HG03108 (cell line): ENCODE data around the gene ROBO2.

Experiments used
- ATAC-seq: cut with Tn5 transposase; IDR thresholded peaks from one replicate; pipeline ENCODE4 v1.9.1; 2021; ENCODE audit warnings: moderate library complexity; ENCODE audit not compliant: unreplicated experiment

The ROBO2 gene

DNA sequence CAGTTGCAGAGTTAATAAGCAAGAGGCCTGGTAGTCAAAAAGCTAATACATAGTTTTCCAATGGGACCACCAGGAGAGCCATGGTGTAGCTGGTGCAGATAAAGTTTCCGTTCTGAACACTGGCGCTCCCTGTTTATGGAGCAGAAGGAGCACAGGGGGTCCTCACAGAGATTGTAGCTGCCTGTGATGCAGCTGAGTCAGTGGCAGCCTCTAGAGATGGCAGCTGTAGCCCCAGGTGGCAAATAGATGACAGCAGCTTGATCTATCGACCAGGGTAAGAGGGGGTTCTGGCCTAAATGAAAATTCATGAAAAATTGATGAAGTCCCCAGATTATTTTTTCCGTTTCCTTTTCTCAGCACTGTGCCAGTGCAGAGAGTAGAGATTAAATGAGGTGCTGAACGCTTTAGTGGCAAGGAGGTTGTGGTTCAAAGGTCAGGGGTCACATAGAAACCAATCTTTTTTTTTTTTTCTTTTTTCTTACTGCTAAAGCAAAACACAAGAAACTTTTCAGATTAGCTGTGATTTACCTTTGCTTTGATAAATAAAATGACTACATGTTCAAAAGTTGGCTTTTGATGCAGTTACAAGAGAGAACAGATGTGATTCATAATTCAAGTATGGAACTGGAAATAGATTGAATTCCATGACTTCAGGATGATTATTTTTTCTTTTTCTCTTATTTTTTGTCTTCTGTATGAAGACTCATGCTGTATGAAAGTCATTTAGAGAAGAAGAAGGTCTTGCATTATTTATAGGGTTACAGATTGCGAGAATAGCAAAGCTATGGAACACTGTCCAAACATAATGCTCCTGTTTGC lies 63.3 kb downstream of the ROBO2 start:
- no peak for ATAC-seq

DNA sequence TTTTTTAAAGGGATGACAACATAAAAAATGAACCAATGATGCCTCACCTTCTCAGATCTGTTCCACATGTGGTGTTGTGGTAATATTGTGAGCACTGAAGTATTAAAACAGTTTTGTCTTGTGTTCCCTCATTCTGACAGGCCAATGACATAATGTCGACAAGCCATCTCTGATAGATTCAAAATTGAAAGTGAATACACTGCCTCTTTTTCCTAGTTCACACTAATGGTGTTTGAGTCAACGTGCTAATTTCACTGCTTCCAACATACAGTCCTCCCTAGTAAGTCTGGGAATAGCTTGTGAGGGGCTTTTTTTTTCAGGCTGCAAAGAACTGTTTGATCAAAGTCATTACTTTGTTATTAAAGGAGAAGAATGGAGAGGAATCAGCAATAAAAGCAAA lies 82.8 kb downstream of the ROBO2 start:
- ATAC-seq = no peak

DNA sequence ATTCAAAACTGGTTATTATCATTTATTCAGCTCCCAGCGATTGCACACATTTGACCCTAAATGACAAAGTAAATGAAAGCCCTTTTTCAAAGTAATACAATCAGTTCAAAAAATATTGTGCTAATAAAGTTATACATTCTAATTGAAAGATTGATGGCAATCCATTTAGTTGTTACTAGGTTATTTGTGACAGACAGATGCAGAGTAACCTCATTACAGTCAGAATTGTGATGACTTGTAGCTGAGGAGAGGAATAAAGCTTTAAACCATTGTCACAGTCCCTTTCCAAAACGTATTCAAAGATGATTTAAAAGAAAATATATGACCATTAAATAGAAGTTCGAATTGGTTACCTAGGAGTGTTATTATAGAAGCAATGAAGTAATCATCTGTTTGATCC lies 86.1 kb downstream of the ROBO2 start:
- ATAC-seq = no peak

DNA sequence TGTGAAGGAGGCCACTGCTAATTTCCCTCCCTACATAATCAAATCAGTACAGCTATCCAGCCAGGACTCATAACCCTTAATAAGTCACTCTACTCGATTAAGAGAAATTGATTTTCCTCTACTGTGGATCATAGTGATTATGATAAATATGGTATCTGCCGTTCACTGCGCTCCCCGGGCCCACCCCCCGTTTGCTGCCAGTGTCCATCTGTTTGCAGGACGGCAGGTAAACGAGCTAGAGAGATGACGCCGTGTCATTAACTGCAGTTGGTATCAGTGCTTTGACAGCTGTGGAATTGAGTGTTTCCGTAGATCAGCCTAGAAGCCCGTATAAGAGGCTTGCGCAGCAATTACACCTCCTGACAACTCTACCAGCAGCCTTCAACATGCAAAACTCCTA lies 94.9 kb downstream of the ROBO2 start:
- no peak for ATAC-seq

DNA sequence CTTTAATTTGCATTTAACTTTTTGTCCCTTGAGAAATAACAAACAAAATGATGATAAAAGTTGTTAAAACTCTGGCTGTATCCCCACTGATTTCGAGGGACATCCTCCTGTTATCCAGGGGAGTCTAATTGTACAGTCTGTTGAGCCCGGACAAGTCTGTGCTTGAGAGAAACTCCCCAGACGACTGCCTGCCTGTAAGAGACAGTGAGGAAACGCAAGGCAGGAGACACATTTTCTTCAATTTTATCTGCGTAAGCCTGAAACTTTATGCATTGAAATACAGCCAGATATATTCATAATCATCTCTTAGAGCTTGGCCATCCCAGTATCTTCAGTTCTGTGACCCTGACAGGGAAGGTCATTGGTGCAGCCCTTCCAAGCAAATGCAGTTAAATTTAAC lies 97.7 kb downstream of the ROBO2 start:
- ATAC-seq = no peak

DNA sequence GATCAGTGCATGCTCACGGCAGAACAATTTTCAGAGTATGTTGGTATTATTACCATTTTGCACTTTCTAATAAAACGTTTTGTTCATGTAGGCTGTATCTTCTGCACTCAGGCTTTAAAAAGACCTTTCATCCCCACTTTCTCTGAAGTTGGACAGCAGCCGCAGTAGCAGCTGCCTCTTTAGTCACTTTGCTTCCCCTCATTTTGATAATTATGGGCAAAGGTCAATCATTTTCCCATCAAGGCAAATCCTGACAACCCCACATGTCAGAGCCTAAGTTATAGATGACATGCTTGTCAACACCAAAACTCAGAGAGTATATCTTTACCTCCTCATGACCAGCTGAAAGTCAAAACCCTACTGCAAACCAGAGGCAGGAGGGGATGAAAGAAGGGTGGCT lies 99.7 kb downstream of the ROBO2 start:
- ATAC-seq = no peak

DNA sequence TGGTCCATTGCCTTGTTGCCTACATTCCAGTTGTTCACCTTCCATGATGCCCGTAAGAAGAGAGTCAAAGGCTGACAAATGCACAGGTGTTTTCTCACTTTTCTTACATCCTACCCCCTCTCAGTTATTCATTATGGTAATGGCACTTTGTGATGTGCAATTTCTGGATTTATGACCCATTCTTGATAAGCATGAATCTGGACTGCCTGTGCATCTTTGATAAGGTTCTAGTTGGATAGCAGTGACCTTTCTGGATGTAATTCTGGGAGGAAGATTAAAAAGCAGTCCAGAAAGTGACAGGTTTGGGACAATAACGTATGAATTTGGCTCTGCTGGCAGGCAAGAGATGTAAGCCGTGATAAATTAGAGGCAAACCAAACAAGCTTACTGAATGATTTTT lies 101.5 kb downstream of the ROBO2 start:
- no peak for ATAC-seq

DNA sequence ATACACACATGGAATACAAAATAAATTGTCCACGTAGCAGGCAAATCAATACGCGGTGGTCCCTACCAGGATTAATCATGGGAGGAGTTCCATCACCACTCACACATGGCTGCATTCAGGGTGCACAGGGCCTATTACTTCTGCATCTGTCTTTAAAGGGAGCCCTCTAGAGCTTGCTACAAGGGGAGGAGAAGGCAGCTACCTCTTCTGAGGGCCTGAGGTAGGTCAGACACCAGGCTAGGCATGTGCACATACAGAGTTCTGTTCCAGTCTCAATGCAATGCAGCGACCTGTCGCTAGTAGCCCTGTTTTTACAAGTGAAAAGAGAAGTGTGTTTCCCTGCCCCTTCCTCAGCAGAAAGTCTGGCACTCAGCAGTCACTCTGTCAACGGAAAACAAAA lies 102.7 kb downstream of the ROBO2 start:
- ATAC-seq = no peak

DNA sequence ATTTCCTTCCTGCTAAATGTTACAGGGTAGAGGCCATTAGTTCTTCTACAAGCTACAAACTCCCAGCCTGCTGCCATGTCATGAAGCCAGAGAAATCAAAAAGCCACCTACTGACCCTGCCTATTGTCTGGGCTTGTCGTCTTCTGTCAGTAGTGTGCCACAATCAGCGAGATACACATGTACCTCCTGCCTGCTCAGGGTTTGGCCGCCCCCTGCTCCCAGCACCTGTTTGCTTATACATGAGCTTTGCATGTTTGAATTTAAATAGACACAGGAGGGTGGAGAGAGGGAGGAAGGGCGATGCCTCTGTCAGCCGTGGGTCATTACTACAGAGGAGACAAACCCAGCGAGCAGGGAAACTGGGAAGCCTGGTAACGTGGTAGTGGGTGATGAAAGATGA lies 106.1 kb downstream of the ROBO2 start:
- no peak for ATAC-seq

DNA sequence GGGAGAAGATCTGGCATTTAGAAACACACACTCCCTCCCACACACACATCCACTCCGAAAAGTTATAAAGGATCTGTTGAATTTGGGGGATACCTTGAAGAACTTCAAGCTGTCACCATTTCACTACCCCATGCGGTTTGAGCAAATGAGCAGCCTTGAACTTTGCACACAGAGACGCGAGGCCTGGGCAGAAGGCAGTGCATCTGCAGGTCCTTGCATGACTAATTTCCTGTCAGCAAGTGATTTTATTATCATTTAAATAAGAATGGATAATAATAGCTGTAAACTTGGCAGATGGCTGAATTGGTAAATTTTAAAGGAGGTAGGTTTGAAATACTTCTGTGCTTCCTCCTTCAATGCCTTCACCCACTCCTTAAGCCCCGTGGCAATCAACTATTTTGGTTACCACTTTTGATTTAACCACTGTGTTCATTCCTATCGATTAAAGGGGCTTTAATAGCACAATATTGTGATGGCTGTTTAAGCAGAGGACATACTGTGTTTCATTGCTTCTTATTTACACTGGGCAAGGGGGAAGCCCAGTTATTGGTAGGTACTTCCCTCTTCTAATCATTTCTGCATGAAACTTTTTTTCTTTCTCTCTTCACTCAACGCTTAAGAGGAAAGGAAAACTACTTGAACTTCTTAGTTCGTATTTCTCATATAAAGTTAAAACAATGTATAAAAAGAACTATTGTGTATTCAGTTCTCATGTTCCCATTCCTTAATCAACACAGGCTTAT lies 108.1 kb downstream of the ROBO2 start:
- ATAC-seq = no peak

DNA sequence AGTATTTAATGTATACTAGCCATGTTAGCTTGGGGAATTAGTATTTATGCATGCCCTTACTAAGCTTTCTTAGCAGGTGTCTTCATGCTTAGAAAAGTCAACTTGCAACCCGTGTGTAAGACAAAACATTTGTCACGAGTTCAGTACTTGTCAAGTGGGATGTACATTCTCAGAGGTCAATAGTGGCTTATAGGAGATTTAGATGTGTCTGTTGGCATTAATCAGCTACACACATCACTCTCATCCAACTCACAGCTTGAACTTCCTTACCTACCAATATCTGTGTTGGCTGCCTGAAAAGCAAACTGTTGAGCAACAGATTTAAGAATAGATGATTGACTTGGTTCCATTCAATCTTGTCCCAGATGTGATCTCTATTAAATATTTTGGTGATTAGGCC lies 109.5 kb downstream of the ROBO2 start:
- no peak for ATAC-seq

DNA sequence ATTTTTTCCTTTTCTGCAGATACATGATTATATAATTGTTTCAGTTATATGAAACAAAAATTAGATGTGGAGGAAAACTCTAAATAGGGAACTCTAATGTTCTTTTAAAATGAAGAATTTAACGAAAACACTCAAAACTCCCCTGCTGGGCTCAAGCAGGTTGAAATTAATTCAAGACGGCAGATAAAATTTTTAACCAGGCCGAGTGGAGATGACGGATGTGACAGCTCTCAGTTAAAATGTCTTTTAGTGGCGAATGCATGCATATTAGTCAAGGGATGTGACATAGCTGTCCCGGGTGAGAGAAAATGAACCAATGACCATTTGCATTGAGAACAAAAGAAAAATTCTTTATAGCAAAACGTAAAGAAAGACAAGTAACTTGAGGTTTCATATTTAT lies 110.1 kb downstream of the ROBO2 start:
- ATAC-seq = no peak

DNA sequence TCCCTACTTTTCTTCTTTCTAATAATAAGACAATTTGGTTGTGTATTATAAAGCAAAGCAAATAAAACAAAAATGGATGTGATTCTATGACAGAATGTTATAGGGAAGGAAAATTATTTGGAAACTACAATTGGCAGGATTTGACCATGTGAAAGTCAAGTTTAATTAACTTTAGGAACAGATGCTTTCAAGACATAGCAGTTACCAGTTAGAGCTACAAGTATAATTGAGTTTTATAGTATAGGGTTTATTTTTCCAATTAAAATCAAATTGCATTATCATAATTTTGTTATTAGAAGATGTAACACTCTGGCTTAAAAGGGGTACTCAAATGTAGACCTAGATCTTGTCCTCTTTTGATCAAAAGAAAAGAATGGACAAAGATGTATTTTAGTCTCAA lies 110.9 kb downstream of the ROBO2 start:
- ATAC-seq = no peak

DNA sequence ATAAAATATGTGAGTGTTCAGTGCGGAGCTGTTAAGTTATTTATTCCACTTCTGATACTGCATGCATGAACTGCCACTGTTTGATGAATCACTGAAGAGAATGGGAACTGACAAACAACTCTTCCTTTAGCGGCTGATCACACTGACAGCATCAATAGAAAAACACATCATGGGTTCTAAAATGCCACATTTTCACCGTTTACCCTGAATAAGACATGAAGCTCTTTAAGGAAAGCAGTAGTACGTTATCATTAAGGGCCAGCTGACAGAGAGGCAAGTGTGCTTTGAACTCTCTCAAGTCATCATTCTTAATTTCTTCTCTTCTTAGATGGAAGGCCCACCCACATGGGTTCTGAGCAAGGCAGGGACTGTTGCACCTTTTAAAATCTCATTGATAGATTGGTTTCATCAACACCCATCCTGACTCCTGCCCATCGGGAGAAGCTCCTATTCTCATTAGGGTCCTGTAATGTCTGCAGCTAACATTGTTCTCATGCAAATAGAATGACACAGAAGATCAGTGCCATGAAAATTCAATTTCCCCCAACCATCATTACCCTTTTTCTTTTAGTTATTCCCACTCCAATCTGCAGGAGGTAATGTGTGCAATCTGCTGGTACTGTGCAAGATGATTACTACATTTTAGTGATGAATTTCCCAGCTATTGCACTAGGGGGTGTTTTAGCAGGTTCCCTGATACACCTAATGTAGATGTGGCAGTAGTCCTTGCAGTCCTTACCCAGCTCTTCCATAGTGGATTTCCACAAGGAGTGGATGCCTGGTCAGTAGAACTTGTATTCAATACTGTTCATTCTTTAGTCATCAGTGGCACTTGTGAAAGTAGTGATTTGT lies 119.1 kb downstream of the ROBO2 start:
- ATAC-seq = no peak

DNA sequence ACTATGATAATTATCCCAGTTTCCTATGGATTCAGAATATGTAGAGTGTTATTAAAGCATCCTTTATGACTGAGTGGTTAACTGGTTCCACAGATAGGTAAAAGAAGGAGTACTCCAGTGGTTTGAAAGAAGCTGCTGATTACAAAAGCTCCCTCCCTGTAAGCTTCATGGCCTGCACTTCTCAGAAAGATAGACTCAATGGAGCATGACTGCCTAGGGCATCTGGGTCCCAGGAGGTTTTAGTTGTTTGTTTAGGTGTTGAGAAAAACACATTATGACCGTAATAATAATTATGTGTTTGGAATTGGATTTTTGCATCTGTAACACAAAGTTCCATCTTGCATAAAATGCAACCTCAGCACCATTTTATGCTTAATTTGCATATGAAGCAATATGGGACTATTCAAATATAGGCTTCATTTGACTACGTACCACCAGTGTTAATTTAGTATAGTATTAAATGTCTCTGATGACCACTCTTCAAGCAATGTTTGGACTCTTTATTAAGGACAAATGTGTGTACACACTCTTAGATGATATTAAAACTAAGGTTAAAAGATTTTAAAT lies 121.1 kb downstream of the ROBO2 start:
- ATAC-seq = no peak

DNA sequence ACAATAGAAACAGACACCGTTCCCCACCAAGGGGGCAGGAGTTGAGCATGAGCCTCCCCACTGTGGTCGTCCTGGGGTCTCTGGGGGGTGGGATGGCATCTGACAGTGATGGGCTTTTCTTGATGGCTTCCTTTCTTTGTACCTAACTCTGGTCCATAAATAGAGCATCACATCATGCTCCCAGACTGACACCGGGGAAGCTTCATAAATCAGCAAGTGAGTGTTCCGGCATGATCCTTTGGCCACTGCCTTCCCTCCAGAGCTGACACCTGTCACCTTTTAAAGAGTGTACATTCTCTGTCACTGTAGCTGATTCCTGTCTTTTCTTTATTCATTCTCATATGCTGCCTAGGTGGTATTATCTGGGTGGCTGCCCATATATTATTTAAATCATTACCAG lies 129.9 kb downstream of the ROBO2 start:
- no peak for ATAC-seq

DNA sequence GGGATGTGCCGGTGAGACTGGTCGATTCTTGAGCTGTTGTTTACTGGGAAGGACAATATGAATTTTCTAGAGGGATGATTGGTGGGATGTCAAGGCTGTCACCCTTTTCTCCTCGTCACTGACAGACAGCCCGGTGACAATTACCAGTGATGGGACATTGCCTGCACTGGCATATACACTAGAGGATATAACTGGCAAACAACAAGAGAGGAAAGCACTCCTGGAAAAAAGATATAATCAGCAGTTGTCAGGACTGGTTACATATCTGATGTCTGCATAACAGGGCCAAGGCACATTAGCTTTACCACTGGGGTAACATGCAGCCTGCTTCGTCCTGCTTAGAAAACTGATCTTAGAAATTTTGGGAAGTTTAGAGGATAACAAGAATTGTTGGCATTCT lies 131.1 kb downstream of the ROBO2 start:
- no peak for ATAC-seq

DNA sequence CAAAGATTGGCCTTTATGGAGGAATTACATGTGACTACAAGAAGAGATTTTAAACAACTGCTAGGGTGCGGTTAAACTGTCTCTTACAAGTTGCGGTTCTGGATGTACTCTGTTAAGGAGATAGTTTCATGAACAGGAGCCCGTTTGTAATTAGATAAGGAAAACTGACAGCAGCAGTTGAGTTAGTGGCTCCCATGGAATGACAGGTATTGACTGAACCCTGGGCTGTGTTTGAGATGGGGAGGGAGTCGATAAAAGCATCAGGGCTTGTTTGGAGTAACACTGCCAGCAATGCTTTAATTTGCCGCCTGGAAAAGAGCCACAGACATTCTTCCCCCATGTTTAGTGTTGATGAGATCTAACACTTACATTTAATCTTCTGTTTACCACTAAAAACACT lies 139.9 kb downstream of the ROBO2 start:
- no peak for ATAC-seq

DNA sequence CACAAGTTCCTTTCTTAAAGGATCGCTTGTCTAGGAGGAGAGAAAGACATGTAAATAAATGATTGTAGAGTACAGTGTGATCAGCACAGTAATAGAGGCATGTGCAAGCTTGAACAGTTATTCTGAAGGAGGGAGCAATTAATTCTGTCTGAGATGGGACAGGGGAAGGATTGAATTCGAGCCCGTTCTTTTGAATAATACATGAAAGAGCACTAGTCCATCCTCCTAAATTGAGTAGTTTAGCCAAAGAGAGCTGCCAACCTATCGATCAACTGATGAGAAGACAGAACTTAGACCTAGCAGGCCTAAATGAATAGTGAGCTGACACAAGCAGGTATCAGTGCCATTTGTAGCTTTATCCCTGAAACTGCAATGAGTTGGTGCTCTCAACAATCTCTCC lies 142.4 kb downstream of the ROBO2 start:
- no peak for ATAC-seq

DNA sequence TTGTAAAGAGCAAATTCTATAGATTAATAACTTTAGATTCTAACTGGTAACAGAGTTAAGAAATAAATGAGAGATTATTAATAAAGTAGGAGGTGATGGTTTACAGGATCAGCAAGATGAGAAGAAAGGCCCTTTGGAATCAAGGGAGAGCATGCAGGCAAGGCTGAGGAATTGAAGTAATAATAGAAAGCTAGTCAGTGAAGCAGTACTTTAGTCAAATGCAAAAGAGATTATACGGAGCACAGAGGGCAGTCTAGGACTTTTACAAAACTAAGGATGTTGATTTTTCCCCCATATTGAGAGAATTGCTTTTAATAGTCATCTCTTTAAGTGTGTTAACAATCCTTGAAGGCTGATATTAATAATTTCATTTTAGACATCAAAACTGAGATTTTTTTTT lies 146.4 kb downstream of the ROBO2 start:
- ATAC-seq = no peak

DNA sequence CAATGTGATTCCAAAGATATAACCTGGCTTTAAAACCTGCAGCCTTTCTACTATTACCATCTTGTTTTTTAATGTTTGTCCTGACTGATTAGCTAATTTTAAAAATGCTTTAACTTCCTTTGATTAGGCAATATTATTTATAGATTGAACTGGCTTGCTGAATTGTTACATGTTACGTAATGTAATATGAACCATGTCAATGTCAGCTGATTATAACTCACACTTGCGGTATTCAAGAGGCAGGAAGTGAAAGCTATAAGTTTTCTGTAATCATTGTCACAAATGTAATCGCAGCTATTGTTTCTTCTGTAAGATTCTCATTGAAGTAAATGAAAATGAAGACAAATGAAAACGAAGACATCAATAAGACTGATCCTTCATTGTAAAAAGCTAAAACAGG lies 146.8 kb downstream of the ROBO2 start:
- no peak for ATAC-seq
